Adrenal gland (tissue), 12 donors: ENCODE data around the gene NCK2. TPM values are rescaled to one million over a fixed set of nuclear protein-coding genes. Genes with fewer than 3 reads are reported as not detected.

Experiments used
- DNase-seq, 7 donors: peaks; one replicate each; pipeline ENCODE4 v3.0.0-alpha.2; 2019 to 2020
- H3K27ac ChIP-seq, 5 donors: fragments of 200-600 bp; sonication (generic) in 4 of 5; 1 replicate in 3 of 5; 2 replicates in 2 of 5; pipeline versions ENCODE4 v1.5.1 to v1.8.0; 2016 to 2020; ENCODE audit warnings: mild to moderate bottlenecking in 1 of 5
- H3K27me3 ChIP-seq: fragments of 200-600 bp; 2 replicates; pipeline ENCODE4 v1.8.0; 2021
- H3K36me3 ChIP-seq, 2 donors: fragments of 200-600 bp; replicated peaks in 1 of 2; 1 replicate in 1 of 2; 2 replicates in 1 of 2; pipeline versions ENCODE4 v1.5.1 to v1.8.0; 2018 to 2022
- H3K4me1 ChIP-seq, 2 donors: fragments of 200-600 bp; replicated peaks in 1 of 2; 1 replicate in 1 of 2; 2 replicates in 1 of 2; pipeline versions ENCODE4 v1.5.1 to v1.8.0; 2018 to 2021
- H3K4me3 ChIP-seq, 4 donors: fragments of 200-600 bp; sonication (generic) in 3 of 4; one replicate each; pipeline ENCODE4 v1.5.1; 2016 to 2018
- H3K9me3 ChIP-seq, 3 donors: fragments of 200-600 bp; sonication (generic) in 1 of 3; replicated peaks in 1 of 3; 1 replicate in 2 of 3; 2 replicates in 1 of 3; pipeline versions ENCODE4 v1.5.1 to v1.8.0; 2016 to 2021
- POLR2A ChIP-seq, 2 donors: fragments of 450-650 bp; IDR thresholded peaks; one replicate each; pipeline ENCODE4 v1.6.1; 2017; ENCODE audit warnings: antibody characterized with exemption in 2 of 2, mild to moderate bottlenecking in 2 of 2, moderate library complexity in 1 of 2
- WGBS, 4 donors: extraction: QIAGEN DNeasy Blood & Tissue Kit in 2 of 4; methylation state at CpG; one replicate each; pipeline versions ENCODE4 v1.1.5 to v1.1.7; 2013 to 2017; 5-methylcytosine and 5-hydroxymethylcytosine counted together
- intact Hi-C, 2 donors: fragments of 100-400 bp; cut with DNase I; formaldehyde crosslinking; loops; one replicate each; pipeline versions ENCODE4 v1.14.1 to v1.15.0; 2022 to 2023
- polyA plus RNA-seq, 3 donors: library from polyadenylated mRNA; stranded (reverse); fragments of 200-250 nt in 2 of 3; fragments of 350-450 nt in 1 of 3; fragmentation: Illumina TruSeq in 1 of 3; extraction: RNeasy Lipid Tissue Mini Kit (QIAGEN cat#74804) in 1 of 3; gene quantifications; one replicate each; pipeline ENCODE4 v1.2.3, GENCODE V29; 2013 to 2014
- total RNA-seq, 9 donors: library from RNA; depleted of rRNA in 4 of 9; stranded (reverse); fragments of >200 nt in 4 of 9; fragments of 120-200 nt in 1 of 9; fragmentation: NEBNext Ultra II Directional in 1 of 9; extraction: Animal tissue kit (Norgen Biotek cat#: 25700) in 1 of 9; gene quantifications; one replicate each; pipeline versions ENCODE4 v1.1.0 to v1.2.4, GENCODE V29; 2013 to 2023
- TF ChIP-seq, protein P1 (sequence below), 6 experiments: fragments of 450-650 bp in 4 of 6; fragments of 200-600 bp in 2 of 6; sonication (generic) in 1 of 6; IDR thresholded peaks; 1 replicate in 5 of 6; 2 replicates in 1 of 6; pipeline versions ENCODE4 v1.5.1 to v1.8.0; 2016 to 2021; ENCODE audit warnings: antibody characterized with exemption in 6 of 6, mild to moderate bottlenecking in 2 of 6, moderate library complexity in 1 of 6
- donor health status: healthy with polysubstance abuse.
- donor health status: Bipolar disorder and iron deficiency.
- donor health status: DM: yes; HTN: yes; CAD: no.
- donor health status: DM: no; HTN: no; CAD: no.
- donor health status: DM: no; HTN: no; CAD: no.
- donor health status: DM: yes; HTN: yes; CAD: no.

NCK2 gene
- total and polyA plus RNA-seq, 12 donors: 13.7 to 56.0 (median 37.3) TPM

DNA sequence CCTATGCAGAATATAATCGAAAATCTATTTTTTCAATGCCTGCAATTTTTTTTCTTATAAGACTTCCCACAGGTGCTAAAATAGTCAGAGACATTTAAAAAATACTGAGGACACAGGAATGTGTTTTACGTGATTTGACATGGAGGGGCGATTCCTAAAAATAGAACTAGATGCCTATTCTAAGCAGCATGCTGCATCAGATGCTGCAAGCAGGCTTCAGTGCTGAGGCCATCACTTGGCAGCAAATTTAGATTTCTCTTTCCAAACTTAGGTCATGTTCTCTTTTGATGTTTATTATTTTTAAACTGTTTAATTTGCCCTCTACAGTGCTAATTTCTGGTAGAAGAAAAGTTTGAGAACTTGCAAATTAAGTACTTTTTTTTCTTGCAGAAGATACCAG, 43.7 kb upstream of the NCK2 start:
- Histone ChIP-seq H3K27me3 (no peaks in the 10 kb centered on the region), H3K4me3 (no peak overlapping the region), H3K27ac (no peak overlapping the region), H3K4me1 (peaks cover 0 to 7% of the 10 kb centered on the region in 2 donors), H3K36me3 (no peaks in the 10 kb centered on the region), H3K9me3 (no peaks in the 10 kb centered on the region)
- DNase-seq: no peak
- whole genome bisulfite sequencing, 4 donors: 74 to 87% (median 79%) methylated on average over 3 of the region's 3 CpGs
- intact Hi-C loops: no loop called here
- no peak for TF ChIP-seq POLR2A (IDR thresholded peaks at IDR 0.05)
- TF ChIP-seq, protein P1, sequence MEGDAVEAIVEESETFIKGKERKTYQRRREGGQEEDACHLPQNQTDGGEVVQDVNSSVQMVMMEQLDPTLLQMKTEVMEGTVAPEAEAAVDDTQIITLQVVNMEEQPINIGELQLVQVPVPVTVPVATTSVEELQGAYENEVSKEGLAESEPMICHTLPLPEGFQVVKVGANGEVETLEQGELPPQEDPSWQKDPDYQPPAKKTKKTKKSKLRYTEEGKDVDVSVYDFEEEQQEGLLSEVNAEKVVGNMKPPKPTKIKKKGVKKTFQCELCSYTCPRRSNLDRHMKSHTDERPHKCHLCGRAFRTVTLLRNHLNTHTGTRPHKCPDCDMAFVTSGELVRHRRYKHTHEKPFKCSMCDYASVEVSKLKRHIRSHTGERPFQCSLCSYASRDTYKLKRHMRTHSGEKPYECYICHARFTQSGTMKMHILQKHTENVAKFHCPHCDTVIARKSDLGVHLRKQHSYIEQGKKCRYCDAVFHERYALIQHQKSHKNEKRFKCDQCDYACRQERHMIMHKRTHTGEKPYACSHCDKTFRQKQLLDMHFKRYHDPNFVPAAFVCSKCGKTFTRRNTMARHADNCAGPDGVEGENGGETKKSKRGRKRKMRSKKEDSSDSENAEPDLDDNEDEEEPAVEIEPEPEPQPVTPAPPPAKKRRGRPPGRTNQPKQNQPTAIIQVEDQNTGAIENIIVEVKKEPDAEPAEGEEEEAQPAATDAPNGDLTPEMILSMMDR (IDR thresholded peaks at IDR 0.05): no peak

- intact Hi-C loops: no loop called here
- TF ChIP-seq, protein P1 (IDR thresholded peaks at IDR 0.05): no peak
- no peak for TF ChIP-seq POLR2A (IDR thresholded peaks at IDR 0.05)
Observed at GRCh38 chr2:105708697-105709096, 36.0 kb upstream of the NCK2 start.

GRCh38 chr2:105711394-105711793, 33.3 kb upstream of the NCK2 start:
- H3K4me1 ChIP-seq: no peaks in the 10 kb centered on the region
- DNase-seq: no peak
- no peak overlapping the region for H3K27ac ChIP-seq
- H3K4me3 ChIP-seq: no peak overlapping the region
- no peaks in the 10 kb centered on the region for H3K9me3 ChIP-seq
- TF ChIP-seq, protein P1 (IDR thresholded peaks at IDR 0.05): no peak
- TF ChIP-seq POLR2A (IDR thresholded peaks at IDR 0.05): no peak
- H3K27me3 ChIP-seq: no peaks in the 10 kb centered on the region
- H3K36me3 ChIP-seq: no peaks in the 10 kb centered on the region
- intact Hi-C loops: no loop called here

More at GRCh38 chr2:105708697-105709096, 36.0 kb upstream of the NCK2 start:
- H3K4me1 ChIP-seq: no peaks in the 10 kb centered on the region
- no peak overlapping the region for H3K27ac ChIP-seq
- no peak for DNase-seq
- H3K27me3 ChIP-seq: no peaks in the 10 kb centered on the region
- H3K4me3 ChIP-seq: no peak overlapping the region
- H3K36me3 ChIP-seq: no peaks in the 10 kb centered on the region
- H3K9me3 ChIP-seq: no peaks in the 10 kb centered on the region

DNA sequence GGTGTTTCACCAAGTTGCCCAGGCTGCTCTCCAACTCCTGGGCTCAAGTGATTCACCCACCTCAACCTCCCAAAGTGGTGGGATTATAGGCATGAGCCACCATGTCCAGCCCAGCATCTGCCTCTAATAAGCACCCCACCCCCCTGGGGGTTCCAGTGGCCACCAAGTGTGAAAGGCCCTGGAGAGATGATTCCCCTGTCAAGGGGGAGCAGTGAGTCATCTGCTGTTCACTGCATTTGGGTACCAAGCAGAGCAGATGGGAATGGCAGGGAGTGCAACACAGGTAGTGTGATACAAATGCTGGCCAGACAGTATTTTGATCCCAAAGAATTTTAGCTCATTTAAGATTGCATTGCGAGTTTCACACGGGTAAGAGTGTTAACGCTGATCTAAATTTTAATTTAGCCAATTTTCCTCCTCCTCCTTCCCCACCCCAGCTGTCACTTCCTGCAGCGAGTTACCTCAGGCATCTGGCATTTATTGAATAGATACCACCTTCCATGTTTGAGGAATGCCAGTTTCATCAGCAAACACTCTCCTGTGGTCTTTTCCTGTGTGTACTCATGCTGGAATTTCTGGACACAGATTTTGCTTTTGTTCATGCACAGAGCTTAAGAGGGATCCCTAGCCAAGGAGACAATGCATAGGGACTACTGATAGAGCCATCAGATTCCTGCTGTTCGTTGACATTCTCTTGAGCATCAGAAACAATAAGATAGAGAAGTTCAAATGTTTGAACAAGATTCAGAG, 32.4 kb upstream of the NCK2 start:
- Histone ChIP-seq H3K27me3 (no peaks in the 10 kb centered on the region), H3K4me1 (no peaks in the 10 kb centered on the region), H3K27ac (no peak overlapping the region), H3K9me3 (no peaks in the 10 kb centered on the region), H3K36me3 (no peaks in the 10 kb centered on the region), H3K4me3 (no peak overlapping the region)
- whole genome bisulfite sequencing, 4 donors: 76 to 87% (median 86%) methylated on average over 5 of the region's 5 CpGs
- TF ChIP-seq, protein P1 (IDR thresholded peaks at IDR 0.05): no peak
- TF ChIP-seq POLR2A (IDR thresholded peaks at IDR 0.05): no peak
- intact Hi-C loops: no loop called here
- DNase-seq: no peak
